GM23338 (cell line): Measurements from ENCODE around the gene SLC39A11. TPM values are rescaled to one million over a fixed set of nuclear protein-coding genes. Genes with fewer than 3 reads are reported as not detected.

Experiments used
- ATAC-seq: fragments of 200-7000 bp; cut with Tn5 transposase; 3 replicates; pipeline ENCODE4 v1.9.1; 2020
- DNase-seq: peaks from one replicate; pipeline ENCODE4 v3.0.0-alpha.2; 2015; ENCODE audit warnings: low spot score
- H2AFZ ChIP-seq: fragments of 200-600 bp; sonication (generic); 2 replicates; pipeline ENCODE4 v1.8.0; 2016; ENCODE audit warnings: antibody characterized with exemption, mild to moderate bottlenecking, moderate library complexity
- H3F3A ChIP-seq: fragments of 200-600 bp; sonication (generic); replicated peaks from 2 replicates; pipeline ENCODE4 v1.8.0; 2017; ENCODE audit warnings: antibody characterized with exemption, mixed run types, low read depth
- H3K27ac ChIP-seq: fragments of 200-600 bp; sonication (generic); 2 replicates; pipeline ENCODE4 v1.6.1; 2016; ENCODE audit warnings: low read depth
- H3K27me3 ChIP-seq: fragments of 200-600 bp; sonication (generic); 2 replicates; pipeline ENCODE4 v1.8.0; 2016; ENCODE audit warnings: mild to moderate bottlenecking, mixed run types, moderate library complexity; ENCODE audit not compliant: insufficient read depth
- H3K36me3 ChIP-seq: fragments of 200-600 bp; sonication (generic); 2 replicates; pipeline ENCODE4 v1.8.0; 2016; ENCODE audit warnings: mild to moderate bottlenecking; ENCODE audit not compliant: insufficient read depth
- H3K4me1 ChIP-seq: fragments of 200-600 bp; sonication (generic); 2 replicates; pipeline ENCODE4 v1.8.0; 2016; ENCODE audit warnings: mild to moderate bottlenecking, moderate library complexity; ENCODE audit not compliant: insufficient read depth
- H3K4me2 ChIP-seq: fragments of 200-600 bp; sonication (generic); 2 replicates; pipeline ENCODE4 v1.7.1; 2017; ENCODE audit warnings: mixed run types
- H3K4me3 ChIP-seq: fragments of 200-600 bp; sonication (generic); 2 replicates; pipeline ENCODE4 v1.6.1; 2016; ENCODE audit warnings: mixed run types
- H3K79me2 ChIP-seq: fragments of 200-600 bp; sonication (generic); replicated peaks from 2 replicates; pipeline ENCODE4 v1.8.0; 2017; ENCODE audit warnings: mild to moderate bottlenecking; ENCODE audit not compliant: insufficient read depth
- H3K9me2 ChIP-seq: fragments of 200-600 bp; sonication (generic); 2 replicates; pipeline ENCODE4 v1.8.0; 2017; ENCODE audit not compliant: insufficient read depth
- H4K20me1 ChIP-seq: fragments of 200-600 bp; sonication (generic); replicated peaks from 2 replicates; pipeline ENCODE4 v1.8.0; 2017; ENCODE audit warnings: mild to moderate bottlenecking; ENCODE audit not compliant: insufficient read depth
- H3K27ac Mint-ChIP-seq: 2 replicates; pipeline ENCODE4 v1.8.0; 2020; ENCODE audit warnings: inconsistent platforms, mild to moderate bottlenecking, moderate library complexity, mixed read lengths
- H3K27me3 Mint-ChIP-seq: 3 replicates; pipeline ENCODE4 v1.8.0; 2022; ENCODE audit warnings: low read depth, mild to moderate bottlenecking, moderate library complexity, mixed read lengths, inconsistent platforms; ENCODE audit not compliant: insufficient read depth, poor library complexity
- H3K36me3 Mint-ChIP-seq: 3 replicates; pipeline ENCODE4 v1.8.0; 2021; ENCODE audit warnings: low read depth, mild to moderate bottlenecking, inconsistent platforms, moderate library complexity, mixed read lengths
- H3K4me1 Mint-ChIP-seq: 3 replicates; pipeline ENCODE4 v1.8.0; 2020; ENCODE audit warnings: mild to moderate bottlenecking, inconsistent platforms, mixed read lengths
- H3K4me3 Mint-ChIP-seq: 3 replicates; pipeline ENCODE4 v1.8.0; 2021; ENCODE audit warnings: moderate library complexity, mild to moderate bottlenecking, inconsistent platforms, mixed read lengths
- H3K9me3 Mint-ChIP-seq: 3 replicates; pipeline ENCODE4 v1.8.0; 2020; ENCODE audit warnings: moderate library complexity, mild to moderate bottlenecking, inconsistent platforms, mixed read lengths
- ETS1 ChIP-seq: IDR thresholded peaks from 2 replicates; pipeline ENCODE4 v1.6.1; 2016; ENCODE audit warnings: antibody characterized with exemption
- JUNB ChIP-seq: IDR thresholded peaks from one replicate; pipeline ENCODE4 v1.6.1; 2016; ENCODE audit warnings: antibody characterized with exemption; ENCODE audit not compliant: unreplicated experiment
- POLR2AphosphoS5 ChIP-seq: IDR thresholded peaks from 2 replicates; pipeline ENCODE4 v1.6.1; 2016; ENCODE audit warnings: antibody characterized with exemption, low read depth
- ZNF114 ChIP-seq: fragments of 250-450 bp; sonication (Bioruptor Pico); IDR thresholded peaks from 2 replicates; pipeline ENCODE4 v1.5.0; 2020; ENCODE audit warnings: mild to moderate bottlenecking, moderate library complexity
- ZNF462 ChIP-seq: fragments of 250-450 bp; sonication (Bioruptor Pico); IDR thresholded peaks from 2 replicates; pipeline ENCODE4 v1.5.0; 2020; ENCODE audit warnings: mild to moderate bottlenecking, moderate library complexity
- polyA plus RNA-seq: library from polyadenylated mRNA; unstranded; fragments of >200 nt; fragmentation: Nextera tagmentation; extraction: Ambion mirVana; gene quantifications from 2 replicates; pipeline ENCODE4 v1.2.1, GENCODE V29; 2016
- total RNA-seq: library from RNA; depleted of rRNA; stranded (reverse); fragments of >200 nt; shearing (Covaris generic); gene quantifications from 2 replicates; pipeline ENCODE4 v1.2.3, GENCODE V29; 2014

SLC39A11 gene
- total and polyA plus RNA-seq, 2 experiments from 2014 or later, result 10.8 to 18.1 TPM

- no peaks in the 10 kb centered on the region for H3K79me2 ChIP-seq
- ATAC-seq (no peak), DNase-seq (no peak)
- no peak overlapping the region for H3K4me2 ChIP-seq
- no peaks in the 10 kb centered on the region for H3K4me1 ChIP-seq
- no peak overlapping the region for H3K27ac Mint-ChIP-seq
- no peaks in the 10 kb centered on the region for H3K4me1 Mint-ChIP-seq
- H3K36me3 Mint-ChIP-seq, result no peaks in the 10 kb centered on the region
- H3K9me2 ChIP-seq, result no peaks in the 10 kb centered on the region
- TF ChIP-seq ZNF114 (CRISPR knock-in tag) (no peak), JUNB (no peak)
- peaks cover 13% of the 10 kb centered on the region for H3K27me3 Mint-ChIP-seq
- no peaks in the 10 kb centered on the region for H3K27me3 ChIP-seq
- H3K36me3 ChIP-seq, result no peaks in the 10 kb centered on the region
- no peak overlapping the region for H3K27ac ChIP-seq
- no peak overlapping the region for H2AFZ ChIP-seq
- no peak overlapping the region for H3K4me3 Mint-ChIP-seq
- H3K4me3 ChIP-seq, result no peak overlapping the region
- no peaks in the 10 kb centered on the region for H4K20me1 ChIP-seq
- H3F3A ChIP-seq, result no peaks in the 10 kb centered on the region
- H3K9me3 Mint-ChIP-seq, result no peaks in the 10 kb centered on the region; the same call in 2 of the 3 replicates
These were observed 414.6 kb downstream of the SLC39A11 start for GRCh38 chr17:72677714-72678390.

- Histone ChIP-seq H3K4me2 (no peak overlapping the region), H3K4me1 (no peaks in the 10 kb centered on the region), H4K20me1 (no peaks in the 10 kb centered on the region), H3K79me2 (no peaks in the 10 kb centered on the region), H3F3A (no peaks in the 10 kb centered on the region), H3K4me3 (no peak overlapping the region), H3K27ac (no peak overlapping the region), H2AFZ (no peak overlapping the region), H3K9me2 (no peaks in the 10 kb centered on the region), H3K27me3 (no peaks in the 10 kb centered on the region), H3K36me3 (no peaks in the 10 kb centered on the region)
- Mint-ChIP-seq H3K36me3 (no peaks in the 10 kb centered on the region), H3K4me3 (no peak overlapping the region), H3K9me3 (no peaks in the 10 kb centered on the region; the same call in 2 of the 3 replicates), H3K27ac (no peak overlapping the region), H3K27me3 (peaks cover 18% of the 10 kb centered on the region), H3K4me1 (no peaks in the 10 kb centered on the region)
- no peak for ATAC-seq
- DNase-seq, result no peak
- no peak for TF ChIP-seq POLR2AphosphoS5
These were observed 415.4 kb downstream of the SLC39A11 start for GRCh38 chr17:72677108-72677507.

- no peaks in the 10 kb centered on the region for H3K79me2 ChIP-seq
- H3K27me3 Mint-ChIP-seq, result peaks cover 12% of the 10 kb centered on the region
- H3K36me3 ChIP-seq, result no peaks in the 10 kb centered on the region
- no peaks in the 10 kb centered on the region for H3K9me2 ChIP-seq
- H3K4me1 ChIP-seq, result no peaks in the 10 kb centered on the region
- no peaks in the 10 kb centered on the region for H3K4me1 Mint-ChIP-seq
- H2AFZ ChIP-seq, result no peak overlapping the region
- ATAC-seq (no peak), DNase-seq (no peak)
- no peaks in the 10 kb centered on the region for H3F3A ChIP-seq
- no peaks in the 10 kb centered on the region for H3K27me3 ChIP-seq
- TF ChIP-seq ETS1 (no peak), ZNF462 (CRISPR knock-in tag) (no peak)
- no peaks in the 10 kb centered on the region for H3K9me3 Mint-ChIP-seq
- H3K4me3 Mint-ChIP-seq, result no peak overlapping the region
- H3K4me2 ChIP-seq, result no peak overlapping the region
- no peak overlapping the region for H3K27ac Mint-ChIP-seq
- no peak overlapping the region for H3K4me3 ChIP-seq
- no peaks in the 10 kb centered on the region for H4K20me1 ChIP-seq
- H3K27ac ChIP-seq, result no peak overlapping the region
- H3K36me3 Mint-ChIP-seq, result no peaks in the 10 kb centered on the region
These were observed 419.8 kb downstream of the SLC39A11 start for GRCh38 chr17:72672729-72673128.
